K562 (cell line): ENCODE data around the gene RDH14.

Experiments used
- POLR2A ChIP-seq: fragments of 450-650 bp; conservative IDR thresholded peaks from 2 replicates; pipeline ENCODE4 v1.6.1; 2016
- TF ChIP-seq, protein P1 (sequence below), 3 experiments: IDR thresholded peaks in 2 of 3; conservative IDR thresholded peaks in 1 of 3; 2 replicates each; pipeline ENCODE4 v1.5.1; 2011 to 2012; ENCODE audit warnings: low read length in 3 of 3, mild to moderate bottlenecking in 3 of 3, control low read depth in 2 of 3, improper control_type of control experiment in 1 of 3, inconsistent platforms in 1 of 3, low read depth in 1 of 3, mixed read lengths in 1 of 3, moderate library complexity in 1 of 3; ENCODE audit not compliant: insufficient read depth in 2 of 3
- TF ChIP-seq, protein P2 (sequence below): fragments of 450-650 bp; IDR thresholded peaks from 2 replicates; pipeline ENCODE4 v1.6.1; 2016

DNA sequence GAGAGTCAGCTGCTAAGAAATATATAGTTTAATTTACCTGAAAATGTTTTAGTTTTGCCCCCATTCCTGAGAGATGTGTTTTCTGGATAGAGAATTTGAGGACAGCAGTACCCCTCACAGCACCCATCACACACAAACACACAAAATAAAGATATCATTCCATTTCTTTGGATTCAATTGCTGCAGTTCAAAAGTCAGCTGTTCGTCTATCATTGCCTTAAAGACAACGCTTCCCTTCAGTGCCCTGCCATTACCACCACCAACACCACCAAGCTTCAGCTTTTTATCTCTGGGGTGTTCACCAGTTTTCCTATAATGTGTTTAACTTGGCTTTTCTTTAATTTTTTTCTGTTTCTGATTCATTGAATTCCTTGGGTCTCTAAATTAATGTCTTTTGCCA, 49.7 kb downstream of the RDH14 start:
- TF ChIP-seq, protein P1, sequence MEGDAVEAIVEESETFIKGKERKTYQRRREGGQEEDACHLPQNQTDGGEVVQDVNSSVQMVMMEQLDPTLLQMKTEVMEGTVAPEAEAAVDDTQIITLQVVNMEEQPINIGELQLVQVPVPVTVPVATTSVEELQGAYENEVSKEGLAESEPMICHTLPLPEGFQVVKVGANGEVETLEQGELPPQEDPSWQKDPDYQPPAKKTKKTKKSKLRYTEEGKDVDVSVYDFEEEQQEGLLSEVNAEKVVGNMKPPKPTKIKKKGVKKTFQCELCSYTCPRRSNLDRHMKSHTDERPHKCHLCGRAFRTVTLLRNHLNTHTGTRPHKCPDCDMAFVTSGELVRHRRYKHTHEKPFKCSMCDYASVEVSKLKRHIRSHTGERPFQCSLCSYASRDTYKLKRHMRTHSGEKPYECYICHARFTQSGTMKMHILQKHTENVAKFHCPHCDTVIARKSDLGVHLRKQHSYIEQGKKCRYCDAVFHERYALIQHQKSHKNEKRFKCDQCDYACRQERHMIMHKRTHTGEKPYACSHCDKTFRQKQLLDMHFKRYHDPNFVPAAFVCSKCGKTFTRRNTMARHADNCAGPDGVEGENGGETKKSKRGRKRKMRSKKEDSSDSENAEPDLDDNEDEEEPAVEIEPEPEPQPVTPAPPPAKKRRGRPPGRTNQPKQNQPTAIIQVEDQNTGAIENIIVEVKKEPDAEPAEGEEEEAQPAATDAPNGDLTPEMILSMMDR (IDR thresholded peaks at IDR 0.05 in 2 of 3, conservative IDR thresholded peaks at IDR 0.05 in 1 of 3; ENCODE audit: insufficient read depth in 2 of 3, low read depth in 1 of 3, low read length in 3 of 3): no peak
- TF ChIP-seq, protein P2, sequence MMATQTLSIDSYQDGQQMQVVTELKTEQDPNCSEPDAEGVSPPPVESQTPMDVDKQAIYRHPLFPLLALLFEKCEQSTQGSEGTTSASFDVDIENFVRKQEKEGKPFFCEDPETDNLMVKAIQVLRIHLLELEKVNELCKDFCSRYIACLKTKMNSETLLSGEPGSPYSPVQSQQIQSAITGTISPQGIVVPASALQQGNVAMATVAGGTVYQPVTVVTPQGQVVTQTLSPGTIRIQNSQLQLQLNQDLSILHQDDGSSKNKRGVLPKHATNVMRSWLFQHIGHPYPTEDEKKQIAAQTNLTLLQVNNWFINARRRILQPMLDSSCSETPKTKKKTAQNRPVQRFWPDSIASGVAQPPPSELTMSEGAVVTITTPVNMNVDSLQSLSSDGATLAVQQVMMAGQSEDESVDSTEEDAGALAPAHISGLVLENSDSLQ: no peak
- no peak for TF ChIP-seq POLR2A
